LNCaP clone FGC (cell line): ENCODE results near the gene DNAJC4.
A peak's percentile ranks its signal among the peaks of the same experiment; 100 is the strongest.

Experiments used
- DNase-seq: peaks from one replicate; pipeline ENCODE4 v3.0.0-alpha.2; 2011; ENCODE audit warnings: low read depth
- H3K4me3 ChIP-seq: 2 replicates; pipeline ENCODE4 v1.5.1; 2011; ENCODE audit warnings: mild to moderate bottlenecking, low read depth, low read length, control low read depth
- TF ChIP-seq, protein P1 (sequence below): IDR thresholded peaks from 2 replicates; pipeline ENCODE4 v1.5.1; 2012; ENCODE audit warnings: mild to moderate bottlenecking; ENCODE audit not compliant: control insufficient read depth, insufficient read depth; ENCODE audit errors: extremely low read depth

DNAJC4 gene

DNA sequence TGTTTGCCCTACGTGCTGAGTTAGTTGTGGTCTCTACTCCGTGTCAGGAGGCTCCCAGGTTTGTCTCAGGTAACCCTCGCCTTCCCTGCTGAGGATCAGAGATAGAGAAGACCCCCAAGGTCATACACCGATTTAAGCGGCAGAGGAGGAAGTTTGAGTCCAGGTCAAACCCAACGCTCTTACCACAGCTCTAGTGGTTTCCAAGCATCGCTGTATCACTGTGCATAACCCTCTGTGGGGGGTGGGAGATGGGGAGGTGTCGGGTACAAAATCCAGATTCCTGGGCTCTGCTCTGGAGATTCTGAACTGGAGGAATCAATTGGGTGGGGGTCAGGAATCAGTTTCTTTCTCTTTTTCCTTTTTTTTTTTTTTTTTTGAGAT is 627 bp downstream of the DNAJC4 start:
- H3K4me3 ChIP-seq = peak overlapping the region; percentile 69
- DNase-seq = no peak
- TF ChIP-seq, protein P1, sequence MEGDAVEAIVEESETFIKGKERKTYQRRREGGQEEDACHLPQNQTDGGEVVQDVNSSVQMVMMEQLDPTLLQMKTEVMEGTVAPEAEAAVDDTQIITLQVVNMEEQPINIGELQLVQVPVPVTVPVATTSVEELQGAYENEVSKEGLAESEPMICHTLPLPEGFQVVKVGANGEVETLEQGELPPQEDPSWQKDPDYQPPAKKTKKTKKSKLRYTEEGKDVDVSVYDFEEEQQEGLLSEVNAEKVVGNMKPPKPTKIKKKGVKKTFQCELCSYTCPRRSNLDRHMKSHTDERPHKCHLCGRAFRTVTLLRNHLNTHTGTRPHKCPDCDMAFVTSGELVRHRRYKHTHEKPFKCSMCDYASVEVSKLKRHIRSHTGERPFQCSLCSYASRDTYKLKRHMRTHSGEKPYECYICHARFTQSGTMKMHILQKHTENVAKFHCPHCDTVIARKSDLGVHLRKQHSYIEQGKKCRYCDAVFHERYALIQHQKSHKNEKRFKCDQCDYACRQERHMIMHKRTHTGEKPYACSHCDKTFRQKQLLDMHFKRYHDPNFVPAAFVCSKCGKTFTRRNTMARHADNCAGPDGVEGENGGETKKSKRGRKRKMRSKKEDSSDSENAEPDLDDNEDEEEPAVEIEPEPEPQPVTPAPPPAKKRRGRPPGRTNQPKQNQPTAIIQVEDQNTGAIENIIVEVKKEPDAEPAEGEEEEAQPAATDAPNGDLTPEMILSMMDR = no peak

DNA sequence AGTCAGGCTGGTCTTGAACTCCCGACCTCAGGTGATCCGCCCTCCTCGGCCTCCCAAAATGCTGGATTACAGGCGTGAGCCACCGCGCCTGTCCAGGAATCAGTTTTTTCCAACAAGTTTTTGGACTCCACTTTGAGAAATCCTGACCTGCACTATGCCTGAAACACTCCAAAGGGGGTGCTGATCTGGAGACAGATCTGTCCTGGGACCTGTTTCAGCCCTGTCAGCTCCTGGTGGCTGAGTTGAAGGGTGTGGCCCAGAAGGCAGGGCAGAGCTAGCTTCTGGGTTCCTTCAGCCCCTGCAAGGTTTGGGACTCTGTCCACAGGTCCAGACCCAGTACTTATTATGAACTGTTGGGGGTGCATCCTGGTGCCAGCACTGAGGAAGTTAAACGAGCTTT is 1.2 kb downstream of the DNAJC4 start:
- no peak for DNase-seq
- H3K4me3 ChIP-seq = no peak overlapping the region
- TF ChIP-seq, protein P1 = no peak

DNA sequence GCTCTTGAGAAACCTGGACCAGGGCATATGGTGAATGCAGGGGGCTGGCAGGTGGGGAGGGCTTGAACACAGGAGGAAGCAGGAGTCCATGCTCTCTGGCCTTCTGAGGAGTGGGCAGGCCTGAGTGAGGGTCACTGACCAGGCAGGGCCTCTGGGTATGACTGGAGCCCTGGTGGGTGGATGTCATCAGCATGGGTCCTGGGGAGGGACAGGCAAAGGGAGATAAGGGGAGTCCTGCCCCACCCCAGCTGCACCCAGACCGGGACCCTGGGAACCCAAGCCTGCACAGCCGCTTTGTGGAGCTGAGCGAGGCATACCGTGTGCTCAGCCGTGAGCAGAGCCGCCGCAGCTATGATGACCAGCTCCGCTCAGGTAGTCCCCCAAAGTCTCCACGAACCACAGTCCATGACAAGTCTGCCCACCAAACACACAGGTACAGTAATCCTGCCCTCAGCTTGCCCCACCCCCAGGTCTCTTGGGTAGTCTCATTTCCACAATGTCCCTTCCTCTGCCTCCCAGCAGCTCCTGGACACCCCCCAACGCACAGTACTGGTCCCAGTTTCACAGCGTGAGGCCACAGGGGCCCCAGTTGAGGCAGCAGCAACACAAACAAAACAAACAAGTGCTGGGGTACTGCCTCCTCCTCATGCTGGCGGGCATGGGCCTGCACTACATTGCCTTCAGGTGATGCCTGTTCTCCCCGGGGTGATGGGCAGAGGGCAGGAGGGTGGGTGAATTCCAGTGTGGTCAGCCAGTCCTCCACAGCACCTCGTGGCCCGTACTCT is 2.0 kb downstream of the DNAJC4 start:
- TF ChIP-seq, protein P1 = no peak
- DNase-seq = no peak
- H3K4me3 ChIP-seq = no peak overlapping the region

DNA sequence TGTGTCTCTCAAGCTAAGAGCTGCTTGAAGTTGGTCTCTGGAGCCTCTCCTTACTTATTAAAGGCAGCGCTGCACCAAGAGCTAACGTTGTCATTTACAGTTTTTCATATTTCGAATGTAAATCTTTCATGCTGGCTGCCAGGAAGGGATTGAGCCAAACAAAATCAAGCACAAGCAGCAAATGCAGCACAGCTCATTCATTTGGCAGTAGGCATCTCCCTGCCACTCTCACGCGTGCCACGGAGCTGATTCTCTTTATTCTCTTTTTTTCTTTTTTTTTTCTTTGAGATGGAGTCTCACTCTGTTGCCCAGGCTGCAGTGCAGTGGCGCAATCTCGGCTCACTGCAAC is 2.6 kb downstream of the DNAJC4 start:
- no peak for DNase-seq
- TF ChIP-seq, protein P1 = no peak
- no peak overlapping the region for H3K4me3 ChIP-seq

DNA sequence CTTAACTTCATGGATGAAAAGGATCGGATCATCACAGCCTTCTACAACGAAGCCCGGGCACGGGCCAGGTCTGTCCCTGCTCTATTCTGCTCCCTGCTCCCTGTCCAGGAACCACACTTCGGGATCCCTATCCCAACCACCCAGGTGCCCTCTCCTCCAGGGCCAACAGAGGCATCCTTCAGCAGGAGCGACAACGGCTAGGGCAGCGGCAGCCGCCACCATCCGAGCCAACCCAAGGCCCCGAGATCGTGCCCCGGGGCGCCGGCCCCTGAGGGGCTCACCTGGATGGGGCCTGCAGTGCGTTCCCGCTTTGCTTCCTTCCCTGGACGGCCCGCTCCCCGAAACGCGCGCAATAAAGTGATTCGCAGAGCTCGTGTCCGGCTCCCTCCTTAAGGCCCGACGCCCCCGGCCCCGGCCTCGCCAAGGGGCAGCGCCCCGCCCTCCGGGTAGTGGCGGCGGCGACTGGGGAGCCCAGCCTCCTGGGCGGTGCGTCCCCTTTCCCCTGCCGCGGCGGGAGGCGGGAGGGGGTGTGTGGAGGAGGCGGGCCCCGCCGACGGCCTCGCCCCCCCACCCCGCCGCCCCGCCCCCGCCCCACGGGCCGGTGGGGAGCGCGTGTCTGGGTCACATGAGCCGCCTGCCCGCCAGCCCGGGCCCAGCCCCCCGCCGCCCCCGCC is 3.7 kb downstream of the DNAJC4 start, which contains the start of gene VEGFB:
TSS of gene VEGFB (plus strand) at position 672 of the 674 bp plus-strand sequence. CDS start 250 bp downstream, outside the sequence.
- DNase-seq = no peak
- TF ChIP-seq, protein P1 = no peak
- H3K4me3 ChIP-seq = peak within 1 kb of the TSS; percentile 58

DNA sequence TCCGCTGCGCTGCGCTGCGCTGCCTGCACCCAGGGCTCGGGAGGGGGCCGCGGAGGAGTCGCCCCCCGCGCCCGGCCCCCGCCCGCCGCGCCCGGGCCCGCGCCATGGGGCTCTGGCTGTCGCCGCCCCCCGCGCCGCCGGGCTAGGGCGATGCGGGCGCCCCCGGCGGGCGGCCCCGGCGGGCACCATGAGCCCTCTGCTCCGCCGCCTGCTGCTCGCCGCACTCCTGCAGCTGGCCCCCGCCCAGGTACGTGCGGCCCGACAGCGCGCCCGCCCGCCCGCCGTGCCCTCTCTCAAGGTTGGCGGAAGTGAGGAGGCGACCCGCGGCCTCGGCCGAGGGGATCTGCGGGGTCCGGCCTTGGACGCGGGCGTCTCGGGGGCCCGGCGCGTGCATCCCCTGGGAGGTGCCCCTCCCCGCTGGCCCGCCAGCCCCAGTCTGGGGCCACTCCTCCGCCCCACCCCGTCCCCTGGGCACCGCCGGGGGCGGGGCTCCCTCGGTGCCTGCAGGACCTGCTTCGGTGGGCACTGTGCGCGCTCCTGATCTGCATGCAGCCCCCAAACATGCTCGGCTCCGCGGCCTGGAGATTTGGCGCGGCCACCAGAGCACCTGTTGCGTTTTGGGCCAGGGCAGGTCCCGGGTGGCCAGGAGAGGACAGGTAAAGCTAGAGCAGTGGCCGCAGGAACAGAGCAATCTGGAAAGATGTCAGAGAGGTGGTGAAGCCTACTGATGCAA is 4.5 kb downstream of the DNAJC4 start:
- peak overlapping the region; percentile 58 for H3K4me3 ChIP-seq
- TF ChIP-seq, protein P1 = 0 out of 2 replicates have a peak, but pooled peaks have one; percentile 14
- no peak for DNase-seq
